Kidney (tissue), 14 donors: ENCODE data around the gene C1orf21. TPM values are rescaled to one million over a fixed set of nuclear protein-coding genes. Genes with fewer than 3 reads are reported as not detected.

Source experiments
- DNase-seq, 5 donors: peaks; one replicate each; pipeline ENCODE4 v3.0.0-alpha.2; 2013 to 2020
- FAIRE-seq: peaks from 2 replicates; lab custom pipeline; 2012; peaks lifted over from hg19 to GRCh38; lab: Jason Lieb, UNC
- H3K27ac ChIP-seq, 2 donors: one replicate each; pipeline ENCODE4 v1.7.0; 2013; ENCODE audit warnings: low read depth in 2 of 2, low read length in 2 of 2, inconsistent platforms in 1 of 2
- H3K27me3 ChIP-seq: one replicate; pipeline ENCODE4 v1.7.1; 2013; ENCODE audit warnings: low read length, inconsistent platforms; ENCODE audit not compliant: control insufficient read depth, insufficient read depth
- H3K36me3 ChIP-seq, 3 donors: one replicate each; pipeline versions ENCODE4 v1.7.0 to v1.7.1; 2013; ENCODE audit warnings: low read length in 3 of 3, control low read depth in 1 of 3, inconsistent platforms in 1 of 3; ENCODE audit not compliant: insufficient read depth in 3 of 3, control insufficient read depth in 2 of 3
- H3K4me1 ChIP-seq, 3 donors: one replicate each; pipeline versions ENCODE4 v1.7.0 to v1.7.1; 2013; ENCODE audit warnings: low read length in 3 of 3, inconsistent platforms in 1 of 3, low read depth in 1 of 3; ENCODE audit not compliant: control insufficient read depth in 2 of 3, insufficient read depth in 2 of 3
- H3K4me3 ChIP-seq, 3 donors: one replicate each; pipeline versions ENCODE4 v1.7.0 to v1.8.1; 2013; ENCODE audit warnings: low read length in 3 of 3, control low read depth in 1 of 3, inconsistent platforms in 1 of 3
- H3K9ac ChIP-seq, 3 donors: one replicate each; pipeline versions ENCODE4 v1.7.0 to v1.7.1; 2013; ENCODE audit warnings: low read length in 3 of 3, control low read depth in 1 of 3, inconsistent platforms in 1 of 3
- H3K9me3 ChIP-seq, 3 donors: one replicate each; pipeline versions ENCODE4 v1.7.0 to v1.7.1; 2013; ENCODE audit warnings: low read length in 3 of 3, control low read depth in 1 of 3, inconsistent platforms in 1 of 3; ENCODE audit not compliant: control insufficient read depth in 2 of 3, insufficient read depth in 1 of 3
- CTCF ChIP-seq: IDR thresholded peaks from 3 replicates; pipeline ENCODE4 v1.5.1; 2012; ENCODE audit warnings: mild to moderate bottlenecking, moderate library complexity, borderline replicate concordance; ENCODE audit not compliant: insufficient read depth; ENCODE audit errors: extremely low read depth
- intact Hi-C: fragments of 100-400 bp; cut with DNase I; formaldehyde crosslinking; loops from one replicate; pipeline ENCODE4 v1.11.1; 2022
- polyA plus RNA-seq: library from polyadenylated mRNA; stranded (reverse); fragments of 350-450 nt; fragmentation: Illumina TruSeq; extraction: RNeasy Lipid Tissue Mini Kit (QIAGEN cat#74804); gene quantifications from one replicate; pipeline ENCODE4 v1.2.3, GENCODE V29; 2014; ENCODE audit warnings: low read depth, low replicate concordance; ENCODE audit not compliant: insufficient read depth
- total RNA-seq: library from RNA; stranded (reverse); fragmentation: NEBNext Ultra II Directional; extraction: Animal tissue kit (Norgen Biotek cat#: 25700); gene quantifications from one replicate; pipeline ENCODE4 v1.2.1, GENCODE V29; 2021
- donor health status: control.
- donor health status: control.
- donor health status: control.
- donor health status: control.
- donor health status: control.
- donor health status: DM: yes; HTN: yes; CAD: no.
- donor health status: Normal renal cell carcinoma (clear cell type).

Gene C1orf21
- total and polyA plus RNA-seq, 2 donors from 2014 or later: 18.3 to 18.6 TPM

- H3K4me1 ChIP-seq: no peaks in the 10 kb centered on the region
- DNase-seq (no peak), FAIRE-seq (no peak)
- no peaks in the 10 kb centered on the region for H3K9me3 ChIP-seq
- intact Hi-C loops: no loop called here
- no peak for TF ChIP-seq CTCF
- H3K27ac ChIP-seq: no peak overlapping the region
- no peak overlapping the region for H3K9ac ChIP-seq
- no peaks in the 10 kb centered on the region for H3K27me3 ChIP-seq
- no peaks in the 10 kb centered on the region for H3K36me3 ChIP-seq
- no peak overlapping the region for H3K4me3 ChIP-seq
These were observed 41.8 kb downstream of the C1orf21 start for GRCh38 chr1:184428604-184429003.

- no peaks in the 10 kb centered on the region for H3K4me1 ChIP-seq
These were observed 42.5 kb downstream of the C1orf21 start for GRCh38 chr1:184429335-184429734.

DNA sequence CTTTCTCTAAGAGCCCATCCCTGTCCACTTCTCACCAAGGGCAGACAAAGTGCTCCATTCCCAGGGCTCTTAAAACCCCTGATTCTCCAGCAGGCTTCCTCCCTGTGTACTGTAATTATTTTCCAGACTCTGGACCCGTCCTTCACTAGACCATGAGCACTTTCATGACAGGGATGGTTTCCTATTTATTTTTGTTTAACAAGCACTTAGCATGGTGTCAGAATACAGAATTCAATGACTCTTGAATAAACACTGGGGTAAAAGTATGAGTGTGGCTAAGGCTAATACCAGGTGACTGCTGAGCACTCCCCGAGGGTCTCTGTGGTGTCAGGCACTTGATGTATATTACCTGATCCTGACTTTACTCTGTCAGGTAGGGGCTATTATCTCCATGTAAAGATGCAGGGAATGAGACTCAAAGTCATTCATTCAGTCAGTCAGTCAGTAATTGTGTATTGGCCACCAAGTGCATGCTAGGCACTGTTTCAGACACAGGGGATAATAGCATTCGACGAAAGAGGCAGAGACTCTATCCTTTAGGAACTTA lies 47.2 kb downstream of the C1orf21 start:
- FAIRE-seq (no peak), DNase-seq (no peak)
- H3K4me1 ChIP-seq: no peaks in the 10 kb centered on the region
- no peak for TF ChIP-seq CTCF
- intact Hi-C loops: no loop called here
- no peak overlapping the region for H3K4me3 ChIP-seq
- no peaks in the 10 kb centered on the region for H3K36me3 ChIP-seq
- no peaks in the 10 kb centered on the region for H3K27me3 ChIP-seq
- H3K9ac ChIP-seq: no peak overlapping the region
- no peak overlapping the region for H3K27ac ChIP-seq
- no peaks in the 10 kb centered on the region for H3K9me3 ChIP-seq

More at GRCh38 chr1:184429335-184429734, 42.5 kb downstream of the C1orf21 start:
- H3K27me3 ChIP-seq: no peaks in the 10 kb centered on the region
- no peak for FAIRE-seq
- no peak overlapping the region for H3K9ac ChIP-seq
- H3K27ac ChIP-seq: no peak overlapping the region
- H3K4me3 ChIP-seq: no peak overlapping the region
- no peak for TF ChIP-seq CTCF
- intact Hi-C loops: no loop called here
- H3K36me3 ChIP-seq: no peaks in the 10 kb centered on the region
- no peak for DNase-seq
- no peaks in the 10 kb centered on the region for H3K9me3 ChIP-seq

- Histone ChIP-seq H3K9me3 (no peaks in the 10 kb centered on the region), H3K4me1 (no peaks in the 10 kb centered on the region), H3K27ac (no peak overlapping the region), H3K9ac (no peak overlapping the region), H3K36me3 (no peaks in the 10 kb centered on the region), H3K4me3 (no peak overlapping the region), H3K27me3 (no peaks in the 10 kb centered on the region)
- no peak for FAIRE-seq
- intact Hi-C loops: no loop called here
- TF ChIP-seq CTCF: no peak
- DNase-seq: no peak
These were observed 50.5 kb downstream of the C1orf21 start for GRCh38 chr1:184437291-184437690.
